Keratinocyte (primary cell): ENCODE measurements around the gene ITIH4.

Experiments used
- CTCF ChIP-seq, 3 experiments: IDR thresholded peaks in 1 of 3; conservative IDR thresholded peaks in 1 of 3; optimal IDR thresholded peaks in 1 of 3; 2 replicates in 2 of 3; 3 replicates in 1 of 3; pipeline versions ENCODE3 to v1.5.1; 2011; ENCODE audit warnings: low read length in 3 of 3, mild to moderate bottlenecking in 3 of 3, moderate library complexity in 2 of 3, control low read depth in 1 of 3, inconsistent platforms in 1 of 3; ENCODE audit not compliant: insufficient read depth in 2 of 3; ENCODE audit errors: extremely low read depth in 1 of 3
- EZH2 ChIP-seq: IDR thresholded peaks from one replicate; pipeline ENCODE4 v1.6.1; 2012; ENCODE audit warnings: inconsistent platforms, mild to moderate bottlenecking, low read length, moderate library complexity

GRCh38 chr3:52777127-52777958, 53.1 kb downstream of the ITIH4 start, which contains the start of gene ITIH1:
- no peak for TF ChIP-seq CTCF (optimal IDR thresholded peaks at IDR 0.05 in 1 of 3, IDR thresholded peaks at IDR 0.05 in 1 of 3, conservative IDR thresholded peaks at IDR 0.05 in 1 of 3; ENCODE audit: extremely low read depth in 1 of 3, insufficient read depth in 2 of 3, low read length in 3 of 3)
- no peak for TF ChIP-seq EZH2
